HepG2 (cell line): ENCODE results near the gene HMGN4. TPM values are rescaled to one million over a fixed set of nuclear protein-coding genes. Genes with fewer than 3 reads are reported as not detected.

Experiments
- CENPT ChIP-seq: sonication (generic); formaldehyde crosslinking; IDR thresholded peaks from 2 replicates; pipeline ENCODE4 v1.8.0; 2022; ENCODE audit warnings: low read depth, mild to moderate bottlenecking, moderate library complexity, missing genetic modification reagents
- FOSL2 ChIP-seq: sonication (generic); formaldehyde crosslinking; IDR thresholded peaks from 2 replicates; pipeline ENCODE4 v1.4.0; 2020; ENCODE audit warnings: missing genetic modification reagents
- HNRNPL ChIP-seq: fragments of 200-400 bp; formaldehyde crosslinking; IDR thresholded peaks from 2 replicates; pipeline ENCODE4 v1.6.1; 2017; ENCODE audit warnings: mild to moderate bottlenecking, low read depth, low read length
- ISL2 ChIP-seq: sonication (generic); formaldehyde crosslinking; IDR thresholded peaks from 2 replicates; pipeline ENCODE4 v1.5.0; 2020; ENCODE audit warnings: missing genetic modification reagents
- KLF12 ChIP-seq: sonication (generic); formaldehyde crosslinking; IDR thresholded peaks from 2 replicates; pipeline ENCODE4 v1.4.0; 2020; ENCODE audit warnings: missing genetic modification reagents, borderline replicate concordance
- MBD4 ChIP-seq: IDR thresholded peaks from 2 replicates; pipeline ENCODE4 v1.6.1; 2012; ENCODE audit warnings: low read length, inconsistent platforms, borderline replicate concordance
- MED1 ChIP-seq: sonication (generic); formaldehyde crosslinking; IDR thresholded peaks from 2 replicates; pipeline ENCODE4 v1.4.0; 2020; ENCODE audit warnings: missing genetic modification reagents
- NR3C1 ChIP-seq: sonication (generic); formaldehyde crosslinking; IDR thresholded peaks from 2 replicates; pipeline ENCODE4 v1.4.0; 2020; ENCODE audit warnings: missing genetic modification reagents
- RFXANK ChIP-seq: IDR thresholded peaks from 2 replicates; pipeline ENCODE4 v1.6.1; 2016
- THYN1 ChIP-seq: sonication (generic); formaldehyde crosslinking; IDR thresholded peaks from 2 replicates; pipeline ENCODE4 v1.8.1; 2023; ENCODE audit warnings: low read depth, mild to moderate bottlenecking, moderate library complexity, missing genetic modification reagents, borderline replicate concordance
- ZBTB38 ChIP-seq: sonication (generic); formaldehyde crosslinking; IDR thresholded peaks from 2 replicates; pipeline ENCODE4 v1.5.1; 2020; ENCODE audit warnings: mild to moderate bottlenecking, missing genetic modification reagents
- ZNF350 ChIP-seq: sonication (generic); formaldehyde crosslinking; IDR thresholded peaks from 2 replicates; pipeline ENCODE4 v1.4.0; 2020; ENCODE audit warnings: mild to moderate bottlenecking, low read depth, missing genetic modification reagents, borderline replicate concordance
- ZNF496 ChIP-seq: sonication (generic); formaldehyde crosslinking; IDR thresholded peaks from 2 replicates; pipeline ENCODE4 v1.8.1; 2023; ENCODE audit warnings: mild to moderate bottlenecking, moderate library complexity, missing genetic modification reagents; ENCODE audit not compliant: insufficient replicate concordance
- ZNF607 ChIP-seq: sonication (generic); formaldehyde crosslinking; IDR thresholded peaks from 2 replicates; pipeline ENCODE4 v1.5.1; 2020; ENCODE audit warnings: missing genetic modification reagents, mild to moderate bottlenecking, borderline replicate concordance
- ZNF674 ChIP-seq: sonication (generic); formaldehyde crosslinking; IDR thresholded peaks from 2 replicates; pipeline ENCODE4 v1.5.0; 2020; ENCODE audit warnings: low read depth, mild to moderate bottlenecking, missing genetic modification reagents
- ZSCAN21 ChIP-seq: sonication (generic); formaldehyde crosslinking; IDR thresholded peaks from 2 replicates; pipeline ENCODE4 v1.8.0; 2022; ENCODE audit warnings: mild to moderate bottlenecking, missing genetic modification reagents, moderate library complexity, borderline replicate concordance
- polyA plus RNA-seq, 8 experiments: library from polyadenylated mRNA; depleted of rRNA in 3 of 8; stranded (reverse) in 7 of 8; unstranded in 1 of 8; fragments of >200 nt; fragmentation: Illumina TruSeq in 4 of 8; extraction: Trizol in 4 of 8; gene quantifications; 2 replicates each; pipeline versions ENCODE4 v1.2.1 to v1.2.3, GENCODE V29; 2011 to 2016; ENCODE audit warnings: low read depth in 4 of 8, missing spikeins in 1 of 8, mixed read lengths in 1 of 8; ENCODE audit not compliant: insufficient read depth in 1 of 8
- total RNA-seq, 5 experiments: library from RNA; depleted of rRNA; stranded (reverse); fragments of >200 nt; fragmentation: Illumina TruSeq; extraction: Trizol; gene quantifications; 2 replicates each; pipeline ENCODE4 v1.2.3, GENCODE V29; 2016; ENCODE audit warnings: low read depth in 1 of 5
- TF ChIP-seq, protein P1 (sequence below): sonication (generic); formaldehyde crosslinking; IDR thresholded peaks from 2 replicates; pipeline ENCODE4 v1.5.1; 2020; ENCODE audit warnings: mild to moderate bottlenecking, missing genetic modification reagents, moderate library complexity
- TF ChIP-seq, protein P2 (sequence below): sonication (generic); formaldehyde crosslinking; conservative IDR thresholded peaks from 2 replicates; pipeline ENCODE4 v1.5.0; 2020; ENCODE audit warnings: missing genetic modification reagents
- TF ChIP-seq, protein P3 (sequence below): sonication (generic); formaldehyde crosslinking; IDR thresholded peaks from 2 replicates; pipeline ENCODE4 v1.4.0; 2020; ENCODE audit warnings: mild to moderate bottlenecking, missing genetic modification reagents
- TF ChIP-seq, protein P4 (sequence below): sonication (generic); formaldehyde crosslinking; IDR thresholded peaks from 2 replicates; pipeline ENCODE4 v1.4.0; 2020; ENCODE audit warnings: missing genetic modification reagents
- TF ChIP-seq, protein P5 (sequence below): sonication (generic); formaldehyde crosslinking; IDR thresholded peaks from 2 replicates; pipeline ENCODE4 v1.4.0; 2020; ENCODE audit warnings: low read depth, missing genetic modification reagents

The HMGN4 gene
- total and polyA plus RNA-seq, 2 of the 13 experiments (the other 11 are each of a cell fraction or from before 2014, with no cell fraction given): 39.9 to 52.1 TPM

DNA sequence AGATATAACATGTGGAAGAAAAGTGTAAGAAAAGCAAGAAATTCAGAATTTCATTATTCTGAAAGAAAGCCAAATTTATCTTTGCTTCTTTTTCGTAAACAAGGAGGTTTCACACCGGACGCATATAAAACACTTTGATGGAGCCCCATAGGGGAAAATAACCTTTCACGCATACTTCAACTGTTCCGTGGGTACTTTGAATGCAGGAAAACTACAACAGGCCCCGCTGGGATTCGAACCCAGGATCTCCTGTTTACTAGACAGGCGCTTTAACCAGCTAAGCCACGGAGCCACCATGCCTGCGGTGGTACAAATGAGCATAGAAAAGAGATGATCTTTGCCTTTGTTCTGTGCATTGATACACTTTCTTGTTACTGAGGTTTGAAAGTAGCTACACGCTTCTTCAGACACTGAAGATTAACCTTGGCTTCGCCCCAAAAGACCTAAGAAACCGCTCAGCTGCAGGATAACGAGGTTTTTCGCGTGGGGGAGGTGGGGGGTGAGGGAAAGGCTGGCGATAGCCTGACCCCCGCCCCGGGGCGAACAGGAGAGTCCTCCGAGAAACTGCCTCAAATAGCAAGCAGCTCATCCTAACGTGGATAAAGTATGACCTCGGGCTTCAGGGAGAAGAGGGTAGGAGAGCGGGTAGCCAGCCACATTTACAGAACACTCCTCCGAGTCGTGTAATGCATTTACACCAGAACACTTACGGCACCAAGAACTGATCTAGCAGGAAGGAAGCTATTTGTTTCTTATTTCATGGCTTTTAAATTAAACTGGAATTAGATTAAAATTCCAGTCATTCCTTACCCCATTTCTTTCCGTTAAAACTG, 5.3 kb upstream of the HMGN4 start (continued):
- TF ChIP-seq ZNF496 (CRISPR knock-in tag) (no peak), ZNF607 (CRISPR knock-in tag) (peak; percentile 81; the same call in 1 of the 2 replicates), NR3C1 (CRISPR knock-in tag) (no peak), FOSL2 (CRISPR knock-in tag) (peak; percentile 45; the same call in 1 of the 2 replicates), KLF12 (CRISPR knock-in tag) (no peak), MED1 (CRISPR knock-in tag) (peak; percentile 79), CENPT (CRISPR knock-in tag) (no peak), MBD4 (no peak), HNRNPL (no peak), ZNF350 (CRISPR knock-in tag) (peak; percentile 89; the same call in 1 of the 2 replicates), ZSCAN21 (CRISPR knock-in tag) (no peak; the same call in 1 of the 2 replicates), ZNF674 (no peak), ISL2 (CRISPR knock-in tag) (peak; percentile 69), ZBTB38 (CRISPR knock-in tag) (peak; percentile 40), THYN1 (CRISPR knock-in tag) (no peak), RFXANK (CRISPR knock-in tag) (peak; percentile 96)
- TF ChIP-seq, protein P1, sequence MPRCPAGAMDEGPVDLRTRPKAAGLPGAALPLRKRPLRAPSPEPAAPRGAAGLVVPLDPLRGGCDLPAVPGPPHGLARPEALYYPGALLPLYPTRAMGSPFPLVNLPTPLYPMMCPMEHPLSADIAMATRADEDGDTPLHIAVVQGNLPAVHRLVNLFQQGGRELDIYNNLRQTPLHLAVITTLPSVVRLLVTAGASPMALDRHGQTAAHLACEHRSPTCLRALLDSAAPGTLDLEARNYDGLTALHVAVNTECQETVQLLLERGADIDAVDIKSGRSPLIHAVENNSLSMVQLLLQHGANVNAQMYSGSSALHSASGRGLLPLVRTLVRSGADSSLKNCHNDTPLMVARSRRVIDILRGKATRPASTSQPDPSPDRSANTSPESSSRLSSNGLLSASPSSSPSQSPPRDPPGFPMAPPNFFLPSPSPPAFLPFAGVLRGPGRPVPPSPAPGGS (CRISPR knock-in tag): 0 out of 2 replicates have a peak, but pooled peaks have one; percentile 67
- TF ChIP-seq, protein P2, sequence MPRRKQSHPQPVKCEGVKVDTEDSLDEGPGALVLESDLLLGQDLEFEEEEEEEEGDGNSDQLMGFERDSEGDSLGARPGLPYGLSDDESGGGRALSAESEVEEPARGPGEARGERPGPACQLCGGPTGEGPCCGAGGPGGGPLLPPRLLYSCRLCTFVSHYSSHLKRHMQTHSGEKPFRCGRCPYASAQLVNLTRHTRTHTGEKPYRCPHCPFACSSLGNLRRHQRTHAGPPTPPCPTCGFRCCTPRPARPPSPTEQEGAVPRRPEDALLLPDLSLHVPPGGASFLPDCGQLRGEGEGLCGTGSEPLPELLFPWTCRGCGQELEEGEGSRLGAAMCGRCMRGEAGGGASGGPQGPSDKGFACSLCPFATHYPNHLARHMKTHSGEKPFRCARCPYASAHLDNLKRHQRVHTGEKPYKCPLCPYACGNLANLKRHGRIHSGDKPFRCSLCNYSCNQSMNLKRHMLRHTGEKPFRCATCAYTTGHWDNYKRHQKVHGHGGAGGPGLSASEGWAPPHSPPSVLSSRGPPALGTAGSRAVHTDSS: no peak
- TF ChIP-seq, protein P3, sequence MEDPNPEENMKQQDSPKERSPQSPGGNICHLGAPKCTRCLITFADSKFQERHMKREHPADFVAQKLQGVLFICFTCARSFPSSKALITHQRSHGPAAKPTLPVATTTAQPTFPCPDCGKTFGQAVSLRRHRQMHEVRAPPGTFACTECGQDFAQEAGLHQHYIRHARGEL: no peak
- TF ChIP-seq, protein P4, sequence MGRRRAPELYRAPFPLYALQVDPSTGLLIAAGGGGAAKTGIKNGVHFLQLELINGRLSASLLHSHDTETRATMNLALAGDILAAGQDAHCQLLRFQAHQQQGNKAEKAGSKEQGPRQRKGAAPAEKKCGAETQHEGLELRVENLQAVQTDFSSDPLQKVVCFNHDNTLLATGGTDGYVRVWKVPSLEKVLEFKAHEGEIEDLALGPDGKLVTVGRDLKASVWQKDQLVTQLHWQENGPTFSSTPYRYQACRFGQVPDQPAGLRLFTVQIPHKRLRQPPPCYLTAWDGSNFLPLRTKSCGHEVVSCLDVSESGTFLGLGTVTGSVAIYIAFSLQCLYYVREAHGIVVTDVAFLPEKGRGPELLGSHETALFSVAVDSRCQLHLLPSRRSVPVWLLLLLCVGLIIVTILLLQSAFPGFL (CRISPR knock-in tag): no peak
- TF ChIP-seq, protein P5, sequence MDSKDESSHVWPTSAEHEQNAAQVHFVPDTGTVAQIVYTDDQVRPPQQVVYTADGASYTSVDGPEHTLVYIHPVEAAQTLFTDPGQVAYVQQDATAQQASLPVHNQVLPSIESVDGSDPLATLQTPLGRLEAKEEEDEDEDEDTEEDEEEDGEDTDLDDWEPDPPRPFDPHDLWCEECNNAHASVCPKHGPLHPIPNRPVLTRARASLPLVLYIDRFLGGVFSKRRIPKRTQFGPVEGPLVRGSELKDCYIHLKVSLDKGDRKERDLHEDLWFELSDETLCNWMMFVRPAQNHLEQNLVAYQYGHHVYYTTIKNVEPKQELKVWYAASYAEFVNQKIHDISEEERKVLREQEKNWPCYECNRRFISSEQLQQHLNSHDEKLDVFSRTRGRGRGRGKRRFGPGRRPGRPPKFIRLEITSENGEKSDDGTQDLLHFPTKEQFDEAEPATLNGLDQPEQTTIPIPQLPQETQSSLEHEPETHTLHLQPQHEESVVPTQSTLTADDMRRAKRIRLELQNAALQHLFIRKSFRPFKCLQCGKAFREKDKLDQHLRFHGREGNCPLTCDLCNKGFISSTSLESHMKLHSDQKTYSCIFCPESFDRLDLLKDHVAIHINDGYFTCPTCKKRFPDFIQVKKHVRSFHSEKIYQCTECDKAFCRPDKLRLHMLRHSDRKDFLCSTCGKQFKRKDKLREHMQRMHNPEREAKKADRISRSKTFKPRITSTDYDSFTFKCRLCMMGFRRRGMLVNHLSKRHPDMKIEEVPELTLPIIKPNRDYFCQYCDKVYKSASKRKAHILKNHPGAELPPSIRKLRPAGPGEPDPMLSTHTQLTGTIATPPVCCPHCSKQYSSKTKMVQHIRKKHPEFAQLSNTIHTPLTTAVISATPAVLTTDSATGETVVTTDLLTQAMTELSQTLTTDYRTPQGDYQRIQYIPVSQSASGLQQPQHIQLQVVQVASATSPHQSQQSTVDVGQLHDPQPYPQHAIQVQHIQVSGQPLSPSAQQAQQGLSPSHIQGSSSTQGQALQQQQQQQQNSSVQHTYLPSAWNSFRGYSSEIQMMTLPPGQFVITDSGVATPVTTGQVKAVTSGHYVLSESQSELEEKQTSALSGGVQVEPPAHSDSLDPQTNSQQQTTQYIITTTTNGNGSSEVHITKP (CRISPR knock-in tag): peak; percentile 48; the same call in 1 of the 2 replicates
